Tibial nerve (tissue), 4 donors: ENCODE results near the gene BPTF.

Source experiments
- CTCF ChIP-seq, 5 experiments: fragments of 200-600 bp in 3 of 5; fragments of 450-650 bp in 2 of 5; sonication (generic) in 3 of 5; IDR thresholded peaks; one replicate each; pipeline ENCODE4 v1.5.1; 2016 to 2019; ENCODE audit warnings: antibody characterized with exemption in 5 of 5, mild to moderate bottlenecking in 3 of 5, moderate library complexity in 2 of 5
- EP300 ChIP-seq, 2 donors: sonication (generic); formaldehyde crosslinking; IDR thresholded peaks; one replicate each; pipeline ENCODE4 v1.6.1; 2017; ENCODE audit warnings: antibody characterized with exemption in 2 of 2, mild to moderate bottlenecking in 1 of 2
- POLR2A ChIP-seq, 2 donors: fragments of 450-650 bp; IDR thresholded peaks; one replicate each; pipeline ENCODE4 v1.6.1; 2017; ENCODE audit warnings: antibody characterized with exemption in 2 of 2, mild to moderate bottlenecking in 2 of 2, moderate library complexity in 2 of 2

- TF ChIP-seq CTCF (IDR thresholded peaks at IDR 0.05), result no peak
- no peak for TF ChIP-seq POLR2A (IDR thresholded peaks at IDR 0.05)
- no peak for TF ChIP-seq EP300 (IDR thresholded peaks at IDR 0.05)
Measured at GRCh38 chr17:67834634-67835033, 9.3 kb downstream of the BPTF start.
